MM.1S (cell line): ENCODE data around the gene ANO10.

Experiments
- DNase-seq: peaks from one replicate; pipeline ENCODE4 v3.0.0-alpha.2; 2015
- H2AFZ ChIP-seq: fragments of 300-600 bp; sonication (generic); 2 replicates; pipeline ENCODE4 v1.6.0; 2016; ENCODE audit warnings: antibody characterized with exemption, low read length
- H3F3A ChIP-seq: fragments of 300-600 bp; sonication (generic); 2 replicates; pipeline ENCODE4 v1.6.1; 2016; ENCODE audit warnings: mild to moderate bottlenecking, antibody characterized with exemption, low read length, moderate library complexity, mixed read lengths; ENCODE audit not compliant: insufficient read depth
- H3K27ac ChIP-seq: fragments of 300-600 bp; sonication (generic); 2 replicates; pipeline ENCODE4 v1.5.1; 2016; ENCODE audit warnings: mild to moderate bottlenecking, low read length
- H3K27me3 ChIP-seq: fragments of 300-600 bp; sonication (generic); replicated peaks from 2 replicates; pipeline ENCODE4 v1.6.0; 2016; ENCODE audit warnings: low read length; ENCODE audit not compliant: insufficient read depth
- H3K36me3 ChIP-seq: fragments of 300-600 bp; sonication (generic); replicated peaks from 2 replicates; pipeline ENCODE4 v1.6.1; 2016; ENCODE audit warnings: mild to moderate bottlenecking, low read length, mixed read lengths; ENCODE audit not compliant: insufficient read depth
- H3K4me1 ChIP-seq: fragments of 300-600 bp; sonication (generic); 2 replicates; pipeline ENCODE4 v1.6.1; 2016; ENCODE audit warnings: low read length, mixed read lengths
- H3K4me2 ChIP-seq: fragments of 300-600 bp; sonication (generic); 2 replicates; pipeline ENCODE4 v1.6.0; 2016; ENCODE audit warnings: low read depth, low read length
- H3K4me3 ChIP-seq: fragments of 300-600 bp; sonication (generic); 2 replicates; pipeline ENCODE4 v1.5.1; 2016; ENCODE audit warnings: low read length, mixed read lengths
- H3K79me2 ChIP-seq: fragments of 300-600 bp; sonication (generic); 2 replicates; pipeline ENCODE4 v1.6.1; 2016; ENCODE audit warnings: mixed run types, low read length, mixed read lengths
- H3K9ac ChIP-seq: fragments of 300-600 bp; sonication (generic); 2 replicates; pipeline ENCODE4 v1.6.1; 2016; ENCODE audit warnings: low read length, mixed read lengths
- H3K9me2 ChIP-seq: fragments of 300-600 bp; sonication (generic); replicated peaks from 2 replicates; pipeline ENCODE4 v1.6.1; 2016; ENCODE audit warnings: mild to moderate bottlenecking, low read length, mixed read lengths; ENCODE audit not compliant: insufficient read depth
- H3K9me3 ChIP-seq: fragments of 300-600 bp; sonication (generic); replicated peaks from 2 replicates; pipeline ENCODE4 v1.6.1; 2016; ENCODE audit warnings: mild to moderate bottlenecking, low read length, mixed read lengths; ENCODE audit not compliant: insufficient read depth
- H4K20me1 ChIP-seq: fragments of 300-600 bp; sonication (generic); 2 replicates; pipeline ENCODE4 v1.6.1; 2016; ENCODE audit warnings: mild to moderate bottlenecking, low read length, moderate library complexity, mixed read lengths; ENCODE audit not compliant: insufficient read depth
- CTCF ChIP-seq: fragments of 300-600 bp; sonication (generic); IDR thresholded peaks from 2 replicates; pipeline ENCODE4 v1.5.1; 2016; ENCODE audit warnings: antibody characterized with exemption, low read length, mixed read lengths
- EZH2 ChIP-seq: fragments of 300-600 bp; sonication (generic); optimal IDR thresholded peaks from 2 replicates; pipeline ENCODE3; 2017; ENCODE audit warnings: low read depth, mild to moderate bottlenecking, antibody characterized with exemption, low read length, mixed read lengths
- EZH2phosphoT487 ChIP-seq: fragments of 300-600 bp; sonication (generic); IDR thresholded peaks from 2 replicates; pipeline ENCODE4 v1.6.1; 2018; ENCODE audit warnings: antibody characterized with exemption, low read length

The ANO10 gene

DNA sequence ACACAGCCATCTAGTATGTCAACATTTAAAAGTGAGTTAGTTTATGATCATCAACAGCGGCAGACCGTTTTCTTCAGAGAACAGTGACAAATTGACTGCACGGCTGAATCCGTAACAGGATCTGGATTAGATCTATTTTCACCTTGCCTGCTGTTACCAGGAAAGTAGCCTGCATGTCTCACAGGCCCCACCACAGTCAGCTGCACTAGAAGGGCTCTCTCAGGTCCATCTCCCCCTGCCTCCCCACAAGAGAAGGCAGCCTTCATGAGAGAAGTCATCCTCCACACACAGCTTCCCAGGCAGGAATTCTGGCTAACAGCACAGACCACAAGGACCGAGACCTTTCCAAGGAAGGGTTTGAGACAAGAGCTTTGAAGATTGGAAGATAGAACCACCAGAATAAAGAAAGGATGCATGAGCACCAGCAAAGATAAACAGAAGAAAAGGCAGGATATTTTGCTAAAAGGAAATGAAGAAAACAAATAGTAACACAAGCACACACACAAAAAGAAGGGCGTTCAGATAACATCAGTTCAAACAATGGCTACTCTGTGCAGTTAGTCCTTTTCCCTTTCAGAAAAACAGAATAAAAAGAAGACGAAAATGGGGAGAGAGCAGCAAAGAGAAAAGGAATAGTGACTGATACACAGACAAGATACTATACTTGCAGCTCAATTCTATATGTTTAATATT is 208.0 kb downstream of the ANO10 start:
- no peak overlapping the region for H3K9ac ChIP-seq
- no peaks in the 10 kb centered on the region for H3F3A ChIP-seq
- TF ChIP-seq EZH2phosphoT487 (no peak), CTCF (no peak), EZH2 (no peak)

DNA sequence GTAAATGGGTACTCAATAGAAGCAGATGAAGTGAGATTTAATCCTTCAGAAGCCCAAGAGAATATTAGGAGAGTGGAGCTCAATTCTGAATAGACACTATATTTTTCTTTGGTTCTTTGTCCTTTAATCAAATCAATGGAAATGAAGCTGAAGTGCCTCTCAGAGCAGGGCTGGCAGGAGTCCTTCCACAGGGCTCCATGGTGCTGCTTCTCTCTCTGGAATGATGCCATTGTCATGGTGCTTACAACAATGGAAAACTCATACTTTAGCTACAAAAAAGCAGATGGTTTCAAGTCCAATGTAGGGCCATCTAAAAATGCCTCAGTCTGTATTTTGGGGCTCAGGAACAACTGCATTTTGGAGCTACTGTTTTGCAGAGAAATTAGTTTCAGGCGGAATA is 210.4 kb downstream of the ANO10 start:
- Histone ChIP-seq H3K4me1 (no peaks in the 10 kb centered on the region), H3K9me3 (no peaks in the 10 kb centered on the region), H3K36me3 (no peaks in the 10 kb centered on the region), H3K27me3 (no peaks in the 10 kb centered on the region), H3K27ac (no peak overlapping the region), H3F3A (no peaks in the 10 kb centered on the region), H2AFZ (no peak overlapping the region), H3K4me3 (no peak overlapping the region), H4K20me1 (no peaks in the 10 kb centered on the region), H3K4me2 (no peak overlapping the region), H3K9me2 (no peaks in the 10 kb centered on the region), H3K79me2 (no peaks in the 10 kb centered on the region), H3K9ac (no peak overlapping the region)
- no peak for DNase-seq
- TF ChIP-seq EZH2 (no peak), EZH2phosphoT487 (no peak), CTCF (no peak)

More for the DNA sequence above, 208.0 kb downstream of the ANO10 start:
- Histone ChIP-seq H2AFZ (no peak overlapping the region), H4K20me1 (no peaks in the 10 kb centered on the region), H3K4me3 (no peak overlapping the region), H3K4me1 (no peaks in the 10 kb centered on the region), H3K36me3 (no peaks in the 10 kb centered on the region), H3K79me2 (no peaks in the 10 kb centered on the region), H3K9me2 (no peaks in the 10 kb centered on the region), H3K9me3 (no peaks in the 10 kb centered on the region), H3K4me2 (no peak overlapping the region), H3K27me3 (no peaks in the 10 kb centered on the region), H3K27ac (no peak overlapping the region)
- DNase-seq: no peak

- no peak overlapping the region for H2AFZ ChIP-seq
- no peak overlapping the region for H3K9ac ChIP-seq
- no peaks in the 10 kb centered on the region for H3K4me1 ChIP-seq
- no peaks in the 10 kb centered on the region for H3K9me2 ChIP-seq
- H3K4me2 ChIP-seq: no peak overlapping the region
- H3F3A ChIP-seq: no peaks in the 10 kb centered on the region
- H4K20me1 ChIP-seq: no peaks in the 10 kb centered on the region
- H3K9me3 ChIP-seq: no peaks in the 10 kb centered on the region
- H3K79me2 ChIP-seq: no peaks in the 10 kb centered on the region
- TF ChIP-seq EZH2phosphoT487 (no peak), CTCF (no peak), EZH2 (no peak)
- H3K36me3 ChIP-seq: no peaks in the 10 kb centered on the region
- H3K4me3 ChIP-seq: no peak overlapping the region
- H3K27me3 ChIP-seq: no peaks in the 10 kb centered on the region
- no peak overlapping the region for H3K27ac ChIP-seq
- no peak for DNase-seq
Observed at GRCh38 chr3:43410592-43410991, 211.2 kb downstream of the ANO10 start.
